Measurements from ENCODE around the gene HBP1. TPM values are rescaled to one million over a fixed set of nuclear protein-coding genes. Genes with fewer than 3 reads are reported as not detected.

Gene HBP1
- total RNA-seq, 1 donor from 2014 or later: 121 TPM

- Histone ChIP-seq H3K9me3 (ENCODE audit: low read depth) (no peaks in the 10 kb centered on the region), H3K27me3 (no peaks in the 10 kb centered on the region), H3K4me3 (no peak overlapping the region), H3K36me3 (peaks cover 13% of the 10 kb centered on the region), H2AFZ (replicated peaks) (no peak overlapping the region), H3K79me2 (ENCODE audit: low read depth) (no peaks in the 10 kb centered on the region), H3K4me1 (no peaks in the 10 kb centered on the region), H3K4me2 (no peak overlapping the region), H3K27ac (no peak overlapping the region), H3F3A (ENCODE audit: low read depth) (no peaks in the 10 kb centered on the region), H3K9ac (no peak overlapping the region), H4K20me1 (ENCODE audit: low read depth) (no peaks in the 10 kb centered on the region)
- no peak for DNase-seq (ENCODE audit: low spot score)
- Mint-ChIP-seq H3K4me3 (no peak overlapping the region), H3K27ac (peak overlapping the region; percentile 34), H3K9me3 (no peaks in the 10 kb centered on the region), H3K4me1 (no peaks in the 10 kb centered on the region), H3K27me3 (ENCODE audit: insufficient read depth, low read depth) (peaks cover 3% of the 10 kb centered on the region), H3K36me3 (peaks cover 33% of the 10 kb centered on the region)
- TF ChIP-seq EZH2 (IDR thresholded peaks at IDR 0.05) (no peak), CTCF (IDR thresholded peaks at IDR 0.05) (no peak), EZH2phosphoT487 (IDR thresholded peaks at IDR 0.05) (no peak)
These were observed 34.8 kb downstream of the HBP1 start for GRCh38 chr7:107203607-107204006.

- H3K4me1 Mint-ChIP-seq: no peaks in the 10 kb centered on the region
- H3F3A ChIP-seq (ENCODE audit: low read depth): no peaks in the 10 kb centered on the region
- H3K79me2 ChIP-seq (ENCODE audit: low read depth): no peaks in the 10 kb centered on the region
- H2AFZ ChIP-seq (replicated peaks): no peak overlapping the region
- H3K4me3 Mint-ChIP-seq: no peak overlapping the region
- no peak overlapping the region for H3K4me2 ChIP-seq
- H3K27ac Mint-ChIP-seq: no peak overlapping the region
- DNase-seq (ENCODE audit: low spot score): no peak
- H3K9me3 Mint-ChIP-seq: no peaks in the 10 kb centered on the region
- H3K27me3 Mint-ChIP-seq (ENCODE audit: insufficient read depth, low read depth): peaks cover 3% of the 10 kb centered on the region
- H3K27me3 ChIP-seq: no peaks in the 10 kb centered on the region
- H3K4me1 ChIP-seq: no peaks in the 10 kb centered on the region
- H3K4me3 ChIP-seq: no peak overlapping the region
- TF ChIP-seq CTCF (IDR thresholded peaks at IDR 0.05) (no peak), EZH2 (IDR thresholded peaks at IDR 0.05) (no peak), EZH2phosphoT487 (IDR thresholded peaks at IDR 0.05) (no peak)
- no peaks in the 10 kb centered on the region for H4K20me1 ChIP-seq (ENCODE audit: low read depth)
- peaks cover 13% of the 10 kb centered on the region for H3K36me3 ChIP-seq
- no peaks in the 10 kb centered on the region for H3K9me3 ChIP-seq (ENCODE audit: low read depth)
- peaks cover 32% of the 10 kb centered on the region for H3K36me3 Mint-ChIP-seq
- H3K27ac ChIP-seq: no peak overlapping the region
- H3K9ac ChIP-seq: no peak overlapping the region
These were observed 37.3 kb downstream of the HBP1 start for GRCh38 chr7:107206136-107206535.

GRCh38 chr7:107206706-107207105, 37.9 kb downstream of the HBP1 start:
- no peak overlapping the region for H3K4me2 ChIP-seq
- peaks cover 13% of the 10 kb centered on the region for H3K36me3 ChIP-seq
- no peaks in the 10 kb centered on the region for H3K9me3 ChIP-seq (ENCODE audit: low read depth)
- Mint-ChIP-seq H3K36me3 (peaks cover 30% of the 10 kb centered on the region), H3K27me3 (ENCODE audit: insufficient read depth, low read depth) (peaks cover 3% of the 10 kb centered on the region), H3K4me1 (no peaks in the 10 kb centered on the region), H3K9me3 (no peaks in the 10 kb centered on the region), H3K27ac (no peak overlapping the region), H3K4me3 (no peak overlapping the region)
- TF ChIP-seq EZH2 (IDR thresholded peaks at IDR 0.05) (no peak), EZH2phosphoT487 (IDR thresholded peaks at IDR 0.05) (no peak), CTCF (IDR thresholded peaks at IDR 0.05) (no peak)
- H3K4me3 ChIP-seq: no peak overlapping the region
- no peaks in the 10 kb centered on the region for H3F3A ChIP-seq (ENCODE audit: low read depth)
- H3K4me1 ChIP-seq: no peaks in the 10 kb centered on the region
- no peak overlapping the region for H2AFZ ChIP-seq (replicated peaks)
- no peaks in the 10 kb centered on the region for H3K79me2 ChIP-seq (ENCODE audit: low read depth)
- no peak overlapping the region for H3K9ac ChIP-seq
- no peaks in the 10 kb centered on the region for H4K20me1 ChIP-seq (ENCODE audit: low read depth)
- no peak overlapping the region for H3K27ac ChIP-seq
- H3K27me3 ChIP-seq: no peaks in the 10 kb centered on the region
- DNase-seq (ENCODE audit: low spot score): no peak
